Colonic mucosa (tissue), 4 donors: ENCODE measurements around the gene NR3C2. TPM values are rescaled to one million over a fixed set of nuclear protein-coding genes. Genes with fewer than 3 reads are reported as not detected.

Experiments
- DNase-seq: peaks from one replicate; pipeline ENCODE4 v3.0.0-alpha.2; 2020
- H3K27ac ChIP-seq: fragments of 200-600 bp; one replicate; pipeline ENCODE4 v1.8.0; 2021
- H3K27me3 ChIP-seq: fragments of 200-600 bp; one replicate; pipeline ENCODE4 v1.8.0; 2021
- H3K36me3 ChIP-seq: fragments of 200-600 bp; one replicate; pipeline ENCODE4 v1.8.0; 2021
- H3K4me1 ChIP-seq: fragments of 200-600 bp; one replicate; pipeline ENCODE4 v1.8.0; 2021; ENCODE audit warnings: mild to moderate bottlenecking
- H3K4me3 ChIP-seq: fragments of 200-600 bp; one replicate; pipeline ENCODE4 v1.8.0; 2021
- H3K9ac ChIP-seq, 2 donors: one replicate each; pipeline ENCODE4 v1.7.0; 2013; ENCODE audit warnings: control low read depth in 2 of 2, low read depth in 2 of 2, low read length in 2 of 2
- H3K9me3 ChIP-seq: fragments of 200-600 bp; one replicate; pipeline ENCODE4 v1.8.0; 2021
- intact Hi-C: fragments of 100-400 bp; cut with DNase I; formaldehyde crosslinking; loops from one replicate; pipeline ENCODE4 v1.14.1; 2022
- total RNA-seq, 2 donors: library from RNA; stranded (reverse); fragmentation: NEBNext Ultra II Directional in 1 of 2; extraction: Animal tissue kit (Norgen Biotek cat#: 25700) in 1 of 2; gene quantifications; one replicate each; pipeline ENCODE4 v1.2.1, GENCODE V29; 2021
- TF ChIP-seq, protein P1 (sequence below): fragments of 200-600 bp; IDR thresholded peaks from one replicate; pipeline ENCODE4 v1.8.0; 2022; ENCODE audit warnings: antibody characterized with exemption, mild to moderate bottlenecking
- donor health status: healthy.
- donor health status: DM: no; HTN: no; CAD: no.
- donor health status: DM: no; HTN: no; CAD: no.

Gene NR3C2
- total RNA-seq: 10 to 100 TPM; 74.8 to 96.0 TPM

DNA sequence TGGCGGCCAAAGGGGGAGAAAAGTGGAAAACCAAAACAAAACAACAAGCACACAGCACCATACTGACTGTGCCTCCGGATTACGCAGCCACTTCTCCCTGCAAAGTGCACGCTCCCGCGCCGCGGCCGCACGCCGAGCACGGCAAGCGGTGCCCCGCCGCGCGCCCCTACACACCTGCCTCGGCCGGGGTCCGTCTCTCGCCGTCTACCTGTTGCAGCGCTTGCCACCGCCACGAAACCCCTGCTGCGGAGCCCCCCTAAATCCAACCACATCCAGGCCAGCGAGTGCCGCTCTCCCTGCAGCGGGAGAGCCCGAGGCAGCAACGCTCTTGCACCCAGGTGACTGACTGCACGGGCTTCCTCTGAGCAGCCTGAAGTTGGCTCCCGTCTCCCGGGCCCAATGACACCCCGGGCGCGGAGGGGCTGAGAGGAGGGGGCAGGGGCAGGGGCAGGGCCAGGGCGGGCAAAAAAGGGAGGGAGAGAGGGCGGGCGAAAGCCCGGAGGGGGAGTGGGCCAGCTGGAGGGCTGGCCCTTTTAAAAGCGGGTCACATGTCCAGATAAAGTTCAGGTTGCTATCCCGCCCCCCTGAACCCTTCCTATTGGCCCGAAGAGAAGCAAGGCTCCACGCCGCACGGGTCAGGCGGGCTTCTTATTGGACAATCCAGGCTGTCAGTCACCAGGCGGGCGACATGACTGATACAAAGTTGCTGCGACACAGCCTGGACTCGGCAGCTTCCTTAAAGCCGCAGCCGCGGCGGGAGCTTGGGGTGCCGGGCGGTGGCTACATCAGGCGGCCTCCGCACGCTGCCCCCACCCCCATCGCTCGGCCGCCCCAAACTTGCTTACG is at the start of gene NR3C2:
TSS of gene NR3C2 (minus strand) at position 429 of the 846 bp plus-strand sequence.
- DNase-seq: peak; percentile 100
- Histone ChIP-seq H3K9ac (peak within 1 kb of the TSS; percentile 94 to 100), H3K4me3 (peak within 1 kb of the TSS; percentile 87), H3K4me1 (no peaks in the 10 kb centered on the region), H3K9me3 (no peaks in the 10 kb centered on the region), H3K27me3 (no peaks in the 10 kb centered on the region), H3K36me3 (no peaks in the 10 kb centered on the region), H3K27ac (peak within 1 kb of the TSS; percentile 84)
- intact Hi-C loops: no loop called here
- TF ChIP-seq, protein P1, sequence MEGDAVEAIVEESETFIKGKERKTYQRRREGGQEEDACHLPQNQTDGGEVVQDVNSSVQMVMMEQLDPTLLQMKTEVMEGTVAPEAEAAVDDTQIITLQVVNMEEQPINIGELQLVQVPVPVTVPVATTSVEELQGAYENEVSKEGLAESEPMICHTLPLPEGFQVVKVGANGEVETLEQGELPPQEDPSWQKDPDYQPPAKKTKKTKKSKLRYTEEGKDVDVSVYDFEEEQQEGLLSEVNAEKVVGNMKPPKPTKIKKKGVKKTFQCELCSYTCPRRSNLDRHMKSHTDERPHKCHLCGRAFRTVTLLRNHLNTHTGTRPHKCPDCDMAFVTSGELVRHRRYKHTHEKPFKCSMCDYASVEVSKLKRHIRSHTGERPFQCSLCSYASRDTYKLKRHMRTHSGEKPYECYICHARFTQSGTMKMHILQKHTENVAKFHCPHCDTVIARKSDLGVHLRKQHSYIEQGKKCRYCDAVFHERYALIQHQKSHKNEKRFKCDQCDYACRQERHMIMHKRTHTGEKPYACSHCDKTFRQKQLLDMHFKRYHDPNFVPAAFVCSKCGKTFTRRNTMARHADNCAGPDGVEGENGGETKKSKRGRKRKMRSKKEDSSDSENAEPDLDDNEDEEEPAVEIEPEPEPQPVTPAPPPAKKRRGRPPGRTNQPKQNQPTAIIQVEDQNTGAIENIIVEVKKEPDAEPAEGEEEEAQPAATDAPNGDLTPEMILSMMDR: no peak

GRCh38 chr4:148487181-148487580 is 45.0 kb upstream of the NR3C2 start:
- no peaks in the 10 kb centered on the region for H3K27me3 ChIP-seq
- H3K27ac ChIP-seq: no peak overlapping the region
- H3K9me3 ChIP-seq: no peaks in the 10 kb centered on the region
- H3K4me1 ChIP-seq: no peaks in the 10 kb centered on the region
- intact Hi-C loops: no loop called here
- H3K9ac ChIP-seq: no peak overlapping the region
- TF ChIP-seq, protein P1: no peak
- no peak overlapping the region for H3K4me3 ChIP-seq
- DNase-seq: no peak
- no peaks in the 10 kb centered on the region for H3K36me3 ChIP-seq

DNA sequence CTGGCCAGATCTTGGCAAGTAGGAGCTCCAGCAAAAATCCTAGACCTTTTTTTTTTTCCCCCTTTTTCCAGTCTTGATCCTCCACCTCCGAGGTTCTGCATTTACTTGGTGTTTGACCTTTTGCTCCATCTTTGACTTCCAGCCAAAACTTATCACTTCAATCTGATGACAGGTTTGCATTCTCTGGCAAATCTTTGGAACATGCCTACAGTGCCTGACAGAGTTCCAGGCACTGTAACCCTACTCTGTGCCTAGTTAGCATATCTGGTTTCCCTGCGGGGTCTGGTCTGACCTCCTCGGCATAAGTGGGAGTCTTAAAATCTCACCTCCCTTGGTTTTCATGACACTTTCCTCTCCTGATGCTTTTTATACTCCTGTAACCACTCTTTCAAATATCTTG is 39.4 kb upstream of the NR3C2 start:
- no peak for DNase-seq
- Histone ChIP-seq H3K27me3 (no peaks in the 10 kb centered on the region), H3K36me3 (no peaks in the 10 kb centered on the region), H3K27ac (no peak overlapping the region), H3K9me3 (no peaks in the 10 kb centered on the region), H3K9ac (no peak overlapping the region), H3K4me3 (no peak overlapping the region), H3K4me1 (no peaks in the 10 kb centered on the region)
- TF ChIP-seq, protein P1: no peak
- intact Hi-C loops: no loop called here

DNA sequence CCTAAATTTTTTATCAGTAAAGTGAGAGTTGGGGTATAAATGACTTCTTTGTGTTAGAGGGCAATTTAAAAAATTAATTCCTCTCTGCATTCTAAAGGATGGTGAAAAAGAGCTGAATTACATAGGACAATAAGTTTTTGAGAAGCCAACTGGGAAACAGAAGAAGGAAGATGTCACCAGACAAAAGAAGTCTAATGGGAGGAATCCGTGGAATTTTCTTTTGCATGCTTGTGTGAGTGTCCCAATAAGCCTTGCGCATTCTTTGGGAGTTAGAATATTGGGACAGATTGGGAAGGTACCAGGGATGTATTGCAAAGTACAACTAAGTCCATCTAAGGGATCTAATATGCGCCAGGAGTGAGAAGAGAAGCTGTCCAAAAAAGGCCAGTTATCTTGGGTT is 35.1 kb upstream of the NR3C2 start:
- Histone ChIP-seq H3K27ac (no peak overlapping the region), H3K9me3 (no peaks in the 10 kb centered on the region), H3K4me1 (no peaks in the 10 kb centered on the region), H3K36me3 (no peaks in the 10 kb centered on the region), H3K27me3 (no peaks in the 10 kb centered on the region), H3K4me3 (no peak overlapping the region), H3K9ac (no peak overlapping the region)
- no peak for DNase-seq
- TF ChIP-seq, protein P1: no peak
- intact Hi-C loops: no loop called here

DNA sequence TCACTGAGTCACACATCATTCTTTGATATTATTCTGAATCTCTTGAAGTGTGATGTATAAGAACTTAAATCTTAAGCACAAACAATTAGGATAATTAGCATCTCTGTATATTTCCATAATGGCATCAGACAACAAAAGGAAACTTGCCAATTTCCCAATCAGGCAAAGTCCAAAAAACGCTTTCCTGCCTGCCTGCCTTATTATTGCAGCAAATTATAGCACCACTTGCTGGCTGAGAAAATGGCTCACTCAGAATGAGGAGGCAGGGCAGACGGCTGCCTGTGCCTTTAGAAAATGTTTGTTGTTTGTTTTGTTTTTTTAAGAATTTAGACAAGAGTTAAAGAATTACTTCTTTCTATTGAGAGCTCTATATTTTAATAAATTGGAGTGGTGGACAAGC is 27.7 kb upstream of the NR3C2 start:
- no peak for DNase-seq
- intact Hi-C loops: no loop called here
- no peak overlapping the region for H3K9ac ChIP-seq

More for the DNA sequence above, 27.7 kb upstream of the NR3C2 start:
- no peaks in the 10 kb centered on the region for H3K9me3 ChIP-seq
- TF ChIP-seq, protein P1: no peak
- H3K27ac ChIP-seq: no peak overlapping the region
- no peak overlapping the region for H3K4me3 ChIP-seq
- no peaks in the 10 kb centered on the region for H3K4me1 ChIP-seq
- H3K36me3 ChIP-seq: no peaks in the 10 kb centered on the region
- H3K27me3 ChIP-seq: no peaks in the 10 kb centered on the region
